GM21717 (cell line): ENCODE data around the gene MAP4K1.
"Not testable (repeated sequence)": the region's sequence is repeated elsewhere in the genome, so short reads cannot be mapped to it uniquely, and the experiment has no call there.

Experiments
- ATAC-seq: cut with Tn5 transposase; IDR thresholded peaks from one replicate; pipeline ENCODE4 v1.9.1; 2021; ENCODE audit warnings: mild to moderate bottlenecking, moderate library complexity; ENCODE audit not compliant: unreplicated experiment

Gene MAP4K1

DNA sequence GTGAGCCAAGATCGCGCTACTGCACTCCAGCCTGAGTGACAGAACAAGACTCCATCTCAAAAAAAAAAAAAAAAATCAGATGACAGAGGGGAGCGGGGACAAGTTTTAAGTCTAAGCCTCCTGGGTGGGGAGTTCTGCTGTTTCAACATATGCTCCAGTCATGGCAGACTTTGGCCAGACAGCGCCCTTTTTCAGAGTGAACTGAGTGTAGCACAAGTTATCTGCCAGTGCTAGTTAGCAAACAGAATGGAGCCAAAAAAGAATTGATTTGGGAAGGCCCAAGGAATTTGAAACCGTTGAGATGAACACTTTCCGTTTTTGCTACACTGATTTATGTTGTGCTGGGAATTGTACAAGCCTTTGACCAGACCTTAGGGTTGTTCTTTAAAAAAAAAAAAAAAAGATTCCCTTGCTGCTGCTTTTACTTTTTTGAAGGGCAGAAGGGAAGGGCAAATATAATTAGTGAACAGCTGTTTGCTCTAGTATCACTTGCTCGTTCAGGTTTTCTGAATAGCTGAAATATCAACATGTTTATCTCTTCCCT lies 35.3 kb upstream of the MAP4K1 start:
- no peak for ATAC-seq

DNA sequence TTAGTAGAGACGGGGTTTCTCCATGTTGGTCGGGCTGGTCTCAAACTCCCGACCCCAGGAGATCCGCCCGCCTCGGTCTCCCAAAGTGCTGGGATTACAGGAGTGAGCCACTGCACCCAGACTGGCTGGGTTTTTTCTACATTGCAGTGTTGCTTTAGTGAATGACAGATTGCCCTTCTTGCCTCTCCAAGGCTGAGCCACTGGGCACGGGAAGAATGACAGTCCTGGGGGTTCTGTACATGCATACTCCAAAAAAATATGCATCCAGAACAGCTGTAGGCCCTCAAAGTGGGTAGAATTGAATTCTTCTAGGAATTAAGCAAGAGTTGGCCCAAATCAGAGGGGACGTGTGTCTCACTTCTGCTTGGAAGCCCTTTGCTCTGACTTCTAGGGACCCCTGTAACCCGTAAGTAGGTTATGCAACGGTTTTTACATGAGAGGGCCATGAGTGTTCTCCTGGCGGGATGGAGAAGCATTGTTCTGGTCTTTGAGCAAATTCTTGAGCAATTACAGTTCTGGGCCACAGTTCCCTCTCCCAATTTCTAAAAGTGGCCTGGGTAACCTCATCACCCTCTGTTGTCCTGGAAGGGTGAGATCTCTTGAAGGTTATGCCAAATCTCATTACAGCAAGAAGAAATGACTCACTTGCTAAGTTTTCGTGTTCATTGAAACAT lies 33.3 kb upstream of the MAP4K1 start:
- ATAC-seq, result no peak

DNA sequence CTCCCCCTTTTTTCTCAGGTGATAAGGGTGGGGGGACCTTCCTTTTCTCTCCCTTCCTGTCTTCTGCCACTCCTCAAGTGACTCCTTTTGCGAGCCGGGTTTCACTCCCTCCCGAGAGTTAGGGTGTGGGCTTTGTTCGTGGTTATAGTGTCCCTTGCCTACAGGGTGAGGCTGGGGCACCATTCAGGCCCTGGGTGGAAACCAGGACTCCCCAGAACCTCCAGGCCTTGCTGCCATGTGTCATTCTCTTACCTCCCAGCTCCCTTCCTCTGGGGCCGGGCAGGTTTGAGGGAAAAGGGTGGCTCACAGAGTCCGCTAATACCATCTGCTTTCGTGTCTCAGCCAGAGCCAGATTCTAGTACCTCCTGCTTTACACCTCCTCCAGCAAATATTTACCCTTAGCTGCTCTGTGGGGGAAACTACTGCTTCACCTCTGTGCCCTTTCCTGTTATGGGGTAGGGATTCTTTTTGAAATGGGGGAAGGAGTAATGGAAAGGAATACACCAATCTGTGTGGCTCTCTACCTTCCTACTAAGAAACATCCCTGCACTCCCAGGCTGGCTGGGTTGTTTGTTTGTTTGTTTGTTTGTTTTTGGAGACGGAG lies 32.5 kb upstream of the MAP4K1 start:
- ATAC-seq, result no peak

DNA sequence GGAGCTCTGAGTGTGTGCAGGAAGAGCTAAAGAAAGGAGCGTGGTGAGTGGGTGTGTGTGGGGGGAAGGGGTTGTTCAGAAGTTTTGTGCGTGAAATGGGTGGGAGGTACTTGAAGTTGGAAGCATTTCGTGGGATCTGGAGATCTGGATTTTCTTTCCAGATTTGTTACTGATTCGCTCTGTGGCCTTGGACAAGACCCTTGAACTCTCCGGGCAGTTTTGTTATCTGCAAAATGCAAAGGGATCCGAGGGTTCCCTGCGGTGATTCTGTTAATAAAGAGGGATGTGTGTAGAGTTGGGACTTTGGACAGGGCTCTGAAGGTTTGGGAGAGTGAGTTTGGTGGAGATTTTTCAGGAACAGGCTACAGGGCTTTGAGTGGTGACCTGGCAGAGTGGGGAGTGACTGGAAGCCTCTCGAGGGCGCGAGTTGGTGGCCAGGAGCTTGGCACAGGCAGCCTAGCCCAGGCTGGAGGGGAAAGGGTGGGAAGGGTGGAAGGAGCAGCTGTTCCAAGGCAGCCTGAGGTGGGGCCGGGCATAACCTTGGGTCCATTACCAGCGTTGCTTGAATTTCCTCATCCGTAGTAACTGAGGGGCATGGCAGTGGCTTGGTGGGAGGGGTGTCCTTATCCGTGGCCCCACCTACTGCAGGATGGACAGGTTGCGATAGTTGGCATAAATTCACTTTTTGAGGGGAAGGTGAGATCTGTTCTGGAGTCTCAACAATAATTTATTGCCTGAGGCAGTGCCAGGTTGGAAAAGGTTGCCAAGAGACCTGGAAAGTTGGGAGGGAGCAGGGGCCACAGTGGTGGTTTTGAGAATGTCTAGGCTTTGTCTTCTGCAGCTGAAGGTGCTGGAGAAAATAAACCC lies 31.8 kb upstream of the MAP4K1 start:
- ATAC-seq, result no peak

DNA sequence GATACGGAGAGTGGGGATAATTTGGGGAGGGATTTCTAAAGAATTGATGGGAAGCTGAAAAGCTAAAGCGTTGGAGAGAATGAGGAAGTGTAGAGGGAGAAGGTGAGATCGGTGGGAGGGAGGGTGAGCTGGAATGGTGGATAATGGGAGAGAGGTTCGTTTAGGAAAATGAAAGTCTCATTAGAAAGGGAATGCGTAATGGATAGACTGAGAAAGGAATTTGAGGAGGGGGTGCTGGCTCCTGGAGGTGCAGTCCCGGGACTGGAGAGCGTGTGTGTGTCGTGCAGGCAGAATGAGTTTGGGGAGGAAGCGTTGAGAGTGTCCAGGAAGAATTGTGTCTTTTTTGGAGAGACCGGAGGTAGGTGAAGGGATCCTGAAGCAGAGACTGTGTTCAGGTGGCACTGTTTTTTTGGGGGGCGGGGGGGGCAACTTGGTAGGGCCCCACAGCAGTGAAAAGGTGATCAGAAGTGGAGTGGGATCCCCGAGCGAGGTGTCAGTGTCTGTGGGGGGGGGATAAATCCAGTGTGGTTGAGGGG lies 31.1 kb upstream of the MAP4K1 start:
- no peak for ATAC-seq

DNA sequence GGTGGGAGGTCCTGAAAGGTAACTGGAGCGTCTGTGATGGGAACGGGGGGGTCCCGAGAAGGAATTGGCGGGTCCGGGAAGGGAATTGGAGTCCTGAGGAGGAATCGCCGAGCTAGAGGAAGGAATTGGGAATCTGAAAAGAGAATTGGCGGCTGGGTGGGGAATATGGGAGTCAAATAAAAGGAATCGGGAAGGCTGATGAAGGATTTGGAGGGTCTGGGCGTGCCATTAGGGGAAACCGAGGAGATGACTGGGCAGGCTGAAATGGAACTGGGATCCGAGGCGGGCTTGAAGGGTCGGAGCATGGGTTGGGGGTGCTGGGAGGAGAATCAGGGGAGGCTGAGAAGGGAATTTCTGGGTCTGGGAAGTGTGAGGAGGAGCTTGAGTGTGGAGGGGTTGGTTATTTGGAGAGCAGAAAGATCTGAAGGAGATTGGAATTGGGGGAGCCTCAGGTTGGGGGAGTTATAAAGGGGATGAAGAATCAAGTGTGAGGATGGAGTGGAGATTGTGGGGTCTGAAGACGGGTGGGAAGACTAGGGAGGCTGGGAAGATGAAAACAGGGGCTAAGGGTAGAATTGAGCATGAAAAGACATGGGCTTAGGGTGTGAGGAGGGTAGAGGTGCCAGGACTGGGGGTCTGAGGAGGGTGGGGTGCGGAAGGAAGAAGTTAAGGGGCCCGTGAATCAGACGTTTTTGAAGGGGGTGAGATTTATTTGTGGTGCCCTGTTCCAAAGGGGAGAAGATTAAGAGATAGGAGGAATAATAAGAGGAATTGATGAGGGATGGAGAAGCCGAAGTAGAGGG lies 30.4 kb upstream of the MAP4K1 start:
- ATAC-seq, result no peak

DNA sequence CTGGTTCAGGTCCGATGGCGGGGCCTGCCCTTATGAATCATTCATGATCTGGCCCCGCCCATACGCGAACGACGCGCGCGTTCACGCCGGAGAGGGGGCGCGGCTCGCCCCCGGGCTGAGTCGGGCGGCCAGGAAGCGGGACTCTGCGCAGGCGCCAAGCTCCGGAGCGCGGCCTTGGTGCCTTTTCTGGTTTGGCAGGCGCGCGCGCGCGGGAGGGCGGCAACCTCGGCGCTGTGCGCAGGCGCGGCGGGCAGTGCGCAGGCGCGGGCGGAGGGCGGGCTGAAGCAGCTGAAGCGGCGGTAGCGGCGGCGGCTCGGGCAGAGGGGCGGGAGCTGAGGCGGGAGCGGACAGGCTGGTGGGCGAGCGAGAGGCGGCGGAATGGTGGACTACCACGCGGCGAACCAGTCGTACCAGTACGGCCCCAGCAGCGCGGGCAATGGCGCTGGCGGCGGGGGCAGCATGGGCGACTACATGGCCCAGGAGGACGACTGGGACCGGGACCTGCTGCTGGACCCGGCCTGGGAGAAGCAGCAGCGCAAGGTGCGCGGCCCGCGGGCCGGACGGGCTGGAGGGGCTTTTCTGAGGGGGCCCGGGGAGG lies 29.7 kb upstream of the MAP4K1 start, which contains the start of gene ACTN4:
Gene ACTN4, plus strand, starts transcription at position 282 of the 598 bp plus-strand sequence. Its CDS starts 97 bp downstream, at position 379.
- peak; percentile 72 for ATAC-seq

DNA sequence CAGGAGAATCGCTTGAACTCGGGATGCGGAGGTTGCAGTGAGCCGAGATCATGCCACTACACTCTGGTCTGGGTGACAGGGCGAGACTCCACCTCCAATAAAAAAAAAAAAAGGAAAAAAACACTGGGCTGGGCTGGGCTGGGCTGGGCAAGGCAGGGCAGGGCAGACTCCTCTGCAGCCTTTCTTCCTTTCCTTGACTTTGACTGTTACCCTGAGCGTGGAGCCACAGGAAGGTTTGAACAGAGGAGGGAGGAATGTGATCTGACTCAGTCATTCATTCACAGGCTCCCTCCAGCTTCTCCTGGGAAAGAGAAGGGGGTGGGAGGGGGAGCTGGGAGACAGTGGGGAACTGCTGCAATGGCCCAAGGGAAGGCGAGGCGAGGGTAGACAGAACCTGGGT lies 27.0 kb upstream of the MAP4K1 start:
- no peak for ATAC-seq

DNA sequence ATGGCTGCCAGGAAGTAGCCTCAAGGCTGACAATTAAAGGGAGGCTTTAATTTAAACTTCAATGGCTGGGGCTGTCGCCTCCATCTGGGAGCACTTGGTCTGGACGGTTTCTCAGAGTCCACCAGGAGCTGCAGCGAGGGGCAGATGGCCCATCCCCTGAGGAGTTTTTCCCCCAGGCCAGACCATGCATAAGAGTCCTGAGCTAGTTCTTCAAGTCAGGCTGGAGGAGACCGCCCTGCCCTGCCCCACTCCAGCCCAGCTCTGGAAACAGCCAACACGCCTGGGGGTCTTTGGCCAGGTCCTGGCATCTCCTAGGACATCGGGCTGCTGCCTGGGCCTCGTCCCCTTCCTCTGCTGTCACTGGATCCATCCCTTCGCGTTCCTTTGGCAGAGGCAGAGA lies 24.4 kb upstream of the MAP4K1 start:
- ATAC-seq, result no peak

DNA sequence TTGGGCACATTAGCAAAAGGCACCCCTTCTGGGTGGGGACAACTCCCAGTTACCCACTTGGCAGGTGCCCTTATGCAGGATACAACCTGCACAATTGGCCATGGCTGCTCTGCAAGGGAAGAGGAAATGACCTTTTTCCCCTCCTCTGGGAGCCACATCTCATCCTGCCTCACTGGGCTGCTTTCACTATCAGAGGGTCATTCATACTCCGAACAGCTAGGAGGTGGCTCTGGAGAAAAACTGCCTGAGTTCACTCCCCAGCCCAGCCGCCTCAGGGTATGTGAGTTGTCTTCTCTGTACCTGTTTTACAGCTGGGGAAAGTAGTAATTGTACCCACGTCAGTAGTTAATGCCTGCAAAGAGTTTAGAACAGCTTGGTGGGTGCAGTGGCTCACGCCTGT lies 22.6 kb upstream of the MAP4K1 start:
- ATAC-seq, result no peak

DNA sequence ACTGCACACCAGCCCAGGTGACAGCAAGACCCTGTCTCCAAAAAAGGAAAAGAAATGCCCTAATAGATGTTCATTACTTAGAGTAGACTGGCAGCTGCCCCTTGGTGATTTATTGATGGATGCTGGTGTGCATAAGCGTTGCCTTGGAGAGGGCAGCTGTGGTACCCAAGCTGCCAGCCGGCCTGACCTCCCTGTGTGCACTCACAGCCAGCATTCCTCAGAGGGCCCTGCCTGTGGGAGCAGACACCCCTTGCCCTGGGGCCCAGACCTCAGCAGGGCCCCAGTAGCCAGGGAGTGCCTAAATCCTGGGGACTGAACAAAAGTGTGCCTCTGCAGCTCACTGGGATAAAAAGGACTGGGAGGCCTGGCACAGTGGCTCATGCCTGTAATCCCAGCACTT lies 21.9 kb upstream of the MAP4K1 start:
- no peak for ATAC-seq

DNA sequence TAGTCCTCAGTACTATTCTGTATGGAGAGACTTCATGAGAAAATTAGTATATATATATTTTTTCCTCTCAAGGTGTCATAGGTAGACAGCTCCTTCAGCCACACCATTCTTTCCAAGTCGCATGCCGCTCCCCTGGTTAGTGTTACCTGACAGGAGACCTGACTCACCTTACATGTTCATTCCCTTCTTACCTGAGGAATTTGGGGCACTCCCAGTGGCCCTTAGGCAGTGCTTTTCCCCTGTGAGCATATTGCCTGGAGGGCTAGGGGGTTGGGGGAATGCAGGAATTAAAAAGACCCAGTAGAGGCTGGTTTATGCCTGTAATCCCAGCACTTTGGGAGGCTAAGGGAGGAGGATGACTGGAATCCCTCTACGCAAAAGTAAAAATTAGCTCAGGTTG lies 20.7 kb upstream of the MAP4K1 start:
- no peak for ATAC-seq

DNA sequence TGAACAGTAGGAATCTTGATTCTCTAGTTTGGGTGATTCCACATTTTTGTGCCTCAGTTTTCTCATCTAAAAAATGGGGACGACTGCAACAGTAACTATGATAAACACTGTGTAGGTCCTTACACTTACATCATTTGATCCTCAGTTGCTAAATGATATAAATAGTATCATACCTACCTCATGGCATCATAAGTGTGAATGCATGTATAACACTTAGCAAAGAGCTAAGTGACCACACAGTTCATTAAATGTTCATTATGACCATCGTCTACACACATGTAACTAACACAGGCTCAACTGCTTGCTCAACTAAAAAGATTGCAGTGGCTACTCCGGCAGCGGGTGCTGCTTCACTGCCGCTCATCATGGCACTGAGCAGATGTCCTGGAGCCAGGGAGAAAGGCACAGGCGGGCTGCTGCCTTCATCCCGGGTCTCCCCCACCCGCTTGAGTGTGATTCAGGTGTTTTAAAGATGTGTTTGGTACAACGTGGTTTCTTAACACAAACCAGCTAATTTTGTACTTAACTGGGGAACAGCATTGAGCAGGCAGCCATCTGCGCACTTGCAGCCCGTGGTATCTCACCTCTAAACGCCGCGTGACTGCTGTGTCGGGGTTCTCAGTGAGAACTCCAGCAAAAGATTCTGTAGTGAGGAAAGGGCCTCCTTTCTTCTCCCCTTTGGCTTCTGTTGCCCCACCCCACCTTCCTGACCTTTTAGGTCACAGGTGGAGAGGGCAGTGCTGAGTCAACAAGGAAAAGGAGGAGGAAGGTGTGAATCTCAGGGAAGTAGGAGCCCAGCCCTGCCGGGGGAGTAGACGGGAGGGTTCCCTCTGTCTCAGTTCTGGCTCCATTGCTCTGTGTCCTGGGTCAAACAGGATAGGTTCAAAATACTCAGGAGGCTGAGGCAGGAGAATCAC lies 18.0 kb upstream of the MAP4K1 start:
- no peak for ATAC-seq

DNA sequence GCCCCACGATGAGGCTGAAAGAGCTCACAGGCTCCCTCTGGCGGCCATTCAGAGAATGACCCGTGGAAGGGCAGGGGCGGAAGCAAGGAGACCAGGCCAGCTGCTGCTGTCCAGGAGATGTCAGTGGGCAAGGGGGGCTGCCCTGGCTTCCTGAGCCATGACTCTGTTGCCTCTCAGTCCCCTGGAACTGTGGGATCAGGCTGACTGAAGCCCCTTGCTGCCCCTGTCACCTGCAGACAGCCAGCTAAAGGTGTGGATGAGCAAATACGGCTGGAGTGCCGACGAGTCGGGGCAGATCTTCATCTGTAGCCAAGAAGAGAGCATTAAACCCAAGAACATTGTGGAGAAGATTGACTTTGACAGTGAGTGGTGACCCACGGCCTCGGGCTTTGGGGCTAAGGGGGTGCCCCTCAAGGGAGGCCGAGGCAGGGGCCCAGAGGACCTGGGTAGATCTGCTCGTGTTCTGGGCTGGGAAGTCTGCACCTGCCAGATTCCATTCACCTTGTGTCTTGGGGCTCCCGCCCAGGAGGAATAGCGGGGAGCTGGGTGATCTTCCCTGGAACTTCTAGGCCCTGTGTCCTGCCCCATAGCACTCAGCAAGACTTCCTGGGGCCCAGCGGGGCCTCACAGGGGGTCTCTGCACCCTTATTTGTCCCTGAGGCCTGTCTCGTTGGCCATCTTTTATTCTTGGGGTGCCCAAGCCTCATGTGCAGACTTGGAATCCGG lies 17.2 kb upstream of the MAP4K1 start:
- no peak for ATAC-seq

DNA sequence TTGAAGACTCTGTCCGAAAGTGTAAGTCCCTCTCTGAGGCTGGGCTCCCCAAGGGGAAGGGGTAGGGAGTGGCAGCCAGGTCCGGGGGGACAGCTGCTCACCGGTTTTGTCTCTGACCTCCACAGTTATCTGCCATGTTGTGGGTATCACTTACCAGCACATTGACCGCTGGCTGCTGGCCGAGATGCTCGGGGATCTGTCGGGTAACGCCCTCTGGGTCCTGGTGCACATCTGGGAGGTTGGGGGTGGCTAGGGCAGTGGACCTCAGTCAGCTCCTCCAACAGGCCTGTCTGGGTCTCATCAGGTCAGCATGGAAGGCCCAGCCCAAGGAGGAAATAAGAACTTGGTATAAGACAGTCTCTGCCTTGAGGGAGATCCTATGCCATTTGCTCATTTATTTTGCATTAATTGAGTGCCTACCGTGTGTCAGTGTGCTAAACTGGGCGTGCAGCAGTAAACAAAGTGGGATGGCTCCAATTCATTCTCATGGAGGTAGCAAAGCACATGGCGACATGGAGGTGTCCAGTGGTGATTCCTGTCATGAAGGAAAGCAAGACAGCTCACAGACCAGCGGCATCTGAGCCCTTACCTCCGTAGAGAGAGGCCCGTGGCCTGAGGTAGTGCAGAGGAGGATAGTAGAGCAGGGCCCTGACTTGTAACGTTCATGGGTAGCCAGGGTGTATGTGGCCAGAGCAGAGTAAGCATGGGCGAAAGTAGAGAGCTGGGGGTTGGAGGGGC lies 14.9 kb upstream of the MAP4K1 start:
- ATAC-seq, result no peak

DNA sequence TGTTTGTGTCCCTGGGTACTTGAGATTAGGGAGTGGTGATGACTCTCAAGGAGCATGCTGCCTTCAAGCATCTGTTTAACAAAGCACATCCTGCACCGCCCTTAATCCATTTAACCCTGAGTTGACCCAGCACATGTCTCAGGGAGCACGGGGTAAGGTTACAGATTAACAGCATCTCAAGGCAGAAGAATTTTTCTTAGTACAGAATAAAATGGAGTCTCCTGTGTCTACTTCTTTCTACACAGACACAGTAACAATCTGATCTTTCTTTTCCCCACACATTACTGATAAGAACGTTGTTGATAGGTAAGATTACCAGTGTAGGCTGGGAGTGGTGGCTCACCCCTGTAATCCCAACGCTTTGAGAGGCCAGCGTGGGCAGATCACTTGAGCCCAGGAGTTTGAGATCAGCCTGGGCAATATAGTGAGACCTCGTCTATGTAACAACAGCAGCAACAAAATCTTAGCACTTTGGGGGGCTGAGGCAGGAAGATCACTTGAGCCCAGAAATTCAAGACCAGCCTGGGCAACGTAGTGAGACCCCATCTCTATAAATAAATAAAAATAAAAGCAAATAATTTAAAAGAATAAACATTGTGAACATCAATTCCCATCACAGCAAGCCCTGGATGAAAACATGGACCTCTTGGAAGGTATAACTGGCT lies 14.2 kb upstream of the MAP4K1 start:
- ATAC-seq, result not testable (repeated sequence)

DNA sequence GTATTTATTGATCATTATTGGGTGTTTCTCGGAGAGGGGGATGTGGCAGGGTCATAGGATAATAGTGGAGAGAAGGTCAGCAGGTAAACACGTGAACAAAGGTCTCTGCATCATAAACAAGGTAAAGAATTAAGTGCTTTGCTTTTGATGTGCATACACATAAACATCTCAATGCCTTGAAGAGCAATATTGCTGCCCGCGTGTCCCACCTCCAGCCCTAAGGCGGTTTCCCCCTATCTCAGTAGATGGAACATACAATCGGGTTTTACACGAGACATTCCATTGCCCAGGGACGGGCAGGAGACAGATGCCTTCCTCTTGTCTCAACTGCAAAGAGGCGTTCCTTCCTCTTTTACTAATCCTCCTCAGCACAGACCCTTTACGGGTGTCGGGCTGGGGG lies 13.5 kb upstream of the MAP4K1 start:
- not testable (repeated sequence) for ATAC-seq
